RCC 7860 (cell line): Measurements from ENCODE around the gene OR4M1.
"Not testable (repeated sequence)": the region's sequence is repeated elsewhere in the genome, so short reads cannot be mapped to it uniquely, and the experiment has no call there.

Source experiments
- DNase-seq: peaks from one replicate; pipeline ENCODE4 v3.0.0-alpha.2; 2015; ENCODE audit warnings: low spot score
- FAIRE-seq: peaks from 2 replicates; lab custom pipeline; 2012; peaks lifted over from hg19 to GRCh38; lab: Jason Lieb, UNC

The OR4M1 gene

DNA sequence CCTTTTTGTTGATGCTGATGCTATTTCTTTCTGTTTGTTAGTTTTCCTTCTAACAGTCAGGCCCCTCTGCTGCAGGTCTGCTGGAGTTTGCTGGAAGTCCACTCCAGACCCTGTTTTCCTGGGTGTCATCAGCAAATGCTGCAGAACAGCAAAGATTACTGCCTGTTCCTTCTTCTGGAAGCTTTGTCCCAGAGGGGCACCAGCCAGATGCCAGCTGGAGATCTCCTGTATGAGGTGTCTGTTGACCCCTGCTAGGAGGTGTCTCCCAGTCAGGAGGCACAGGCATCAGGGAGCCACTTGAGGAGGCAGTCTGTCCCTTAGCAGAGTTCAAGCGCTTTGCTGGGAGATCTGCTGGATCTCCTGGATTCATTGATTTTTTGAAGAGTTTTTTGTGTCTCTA, 46.6 kb downstream of the OR4M1 start:
- FAIRE-seq, DNase-seq: not testable (repeated sequence)

GRCh38 chr14:19821016-19821415, 47.7 kb downstream of the OR4M1 start:
- FAIRE-seq, DNase-seq: not testable (repeated sequence)

DNA sequence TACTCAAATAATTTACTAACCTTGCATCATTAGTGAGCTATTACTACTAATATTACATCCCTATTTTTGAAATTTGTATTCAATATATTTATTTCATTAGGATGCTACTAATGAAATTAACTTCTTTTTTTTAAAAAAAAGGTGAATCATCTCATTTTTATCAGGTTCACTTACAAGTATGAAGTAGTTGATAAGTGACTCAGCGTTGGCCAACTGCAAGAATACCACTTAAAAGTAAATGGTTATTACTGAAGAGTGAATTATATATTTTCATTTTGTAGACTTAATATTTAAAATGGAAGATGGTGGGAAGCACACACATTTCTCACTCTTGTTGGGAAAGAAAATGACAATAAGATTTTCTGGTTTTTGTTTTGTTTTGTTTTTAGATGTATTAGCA, 49.9 kb downstream of the OR4M1 start:
- DNase-seq (no peak), FAIRE-seq (no peak)

- FAIRE-seq (no peak), DNase-seq (no peak)
Observed at GRCh38 chr14:19823765-19824164, 50.5 kb downstream of the OR4M1 start.

DNA sequence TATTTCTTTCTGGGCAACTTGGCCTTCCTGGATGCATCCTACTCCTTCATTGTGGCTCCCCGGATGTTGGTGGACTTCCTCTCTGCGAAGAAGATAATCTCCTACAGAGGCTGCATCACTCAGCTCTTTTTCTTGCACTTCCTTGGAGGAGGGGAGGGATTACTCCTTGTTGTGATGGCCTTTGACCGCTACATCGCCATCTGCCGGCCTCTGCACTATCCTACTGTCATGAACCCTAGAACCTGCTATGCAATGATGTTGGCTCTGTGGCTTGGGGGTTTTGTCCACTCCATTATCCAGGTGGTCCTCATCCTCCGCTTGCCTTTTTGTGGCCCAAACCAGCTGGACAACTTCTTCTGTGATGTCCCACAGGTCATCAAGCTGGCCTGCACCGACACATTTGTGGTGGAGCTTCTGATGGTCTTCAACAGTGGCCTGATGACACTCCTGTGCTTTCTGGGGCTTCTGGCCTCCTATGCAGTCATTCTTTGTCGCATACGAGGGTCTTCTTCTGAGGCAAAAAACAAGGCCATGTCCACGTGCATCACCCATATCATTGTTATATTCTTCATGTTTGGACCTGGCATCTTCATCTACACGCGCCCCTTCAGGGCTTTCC, 54.4 kb downstream of the OR4M1 start:
- FAIRE-seq: not testable (repeated sequence)

GRCh38 chr14:19828314-19828713, 55.0 kb downstream of the OR4M1 start:
- no peak for FAIRE-seq
- DNase-seq: no peak

More for the DNA sequence above, 54.4 kb downstream of the OR4M1 start:
- not testable (repeated sequence) for DNase-seq
